GM06990 (cell line): ENCODE data around the gene RASA3.
A peak's percentile ranks its signal among the peaks of the same experiment; 100 is the strongest.

Experiments
- DNase-seq: peaks from one replicate; pipeline ENCODE4 v3.0.0-alpha.2; 2011; ENCODE audit not compliant: insufficient read length; ENCODE audit errors: extremely low read depth
- H3K27me3 ChIP-seq: replicated peaks from 2 replicates; pipeline ENCODE4 v1.6.0; 2011; ENCODE audit warnings: low read length; ENCODE audit not compliant: control insufficient read depth, insufficient read depth
- H3K36me3 ChIP-seq: 2 replicates; pipeline ENCODE4 v1.5.1; 2011; ENCODE audit warnings: low read length; ENCODE audit not compliant: control insufficient read depth, insufficient read depth
- H3K4me3 ChIP-seq: replicated peaks from 2 replicates; pipeline ENCODE4 v1.5.1; 2011; ENCODE audit warnings: low read depth, mild to moderate bottlenecking, control low read depth, low read length
- TF ChIP-seq, protein P1 (sequence below): IDR thresholded peaks from 2 replicates; pipeline ENCODE4 v1.5.1; 2011; ENCODE audit warnings: low read length, control low read depth, mild to moderate bottlenecking, inconsistent platforms; ENCODE audit not compliant: insufficient read depth, poor library complexity, severe bottlenecking

Gene RASA3

GRCh38 chr13:113948034-113948742, 184.2 kb downstream of the RASA3 start:
- DNase-seq = no peak
- Histone ChIP-seq H3K27me3 (no peaks in the 10 kb centered on the region; the same call in 1 of the 2 replicates), H3K36me3 (no peaks in the 10 kb centered on the region), H3K4me3 (no peak overlapping the region)
- TF ChIP-seq, protein P1, sequence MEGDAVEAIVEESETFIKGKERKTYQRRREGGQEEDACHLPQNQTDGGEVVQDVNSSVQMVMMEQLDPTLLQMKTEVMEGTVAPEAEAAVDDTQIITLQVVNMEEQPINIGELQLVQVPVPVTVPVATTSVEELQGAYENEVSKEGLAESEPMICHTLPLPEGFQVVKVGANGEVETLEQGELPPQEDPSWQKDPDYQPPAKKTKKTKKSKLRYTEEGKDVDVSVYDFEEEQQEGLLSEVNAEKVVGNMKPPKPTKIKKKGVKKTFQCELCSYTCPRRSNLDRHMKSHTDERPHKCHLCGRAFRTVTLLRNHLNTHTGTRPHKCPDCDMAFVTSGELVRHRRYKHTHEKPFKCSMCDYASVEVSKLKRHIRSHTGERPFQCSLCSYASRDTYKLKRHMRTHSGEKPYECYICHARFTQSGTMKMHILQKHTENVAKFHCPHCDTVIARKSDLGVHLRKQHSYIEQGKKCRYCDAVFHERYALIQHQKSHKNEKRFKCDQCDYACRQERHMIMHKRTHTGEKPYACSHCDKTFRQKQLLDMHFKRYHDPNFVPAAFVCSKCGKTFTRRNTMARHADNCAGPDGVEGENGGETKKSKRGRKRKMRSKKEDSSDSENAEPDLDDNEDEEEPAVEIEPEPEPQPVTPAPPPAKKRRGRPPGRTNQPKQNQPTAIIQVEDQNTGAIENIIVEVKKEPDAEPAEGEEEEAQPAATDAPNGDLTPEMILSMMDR = no peak

- H3K4me3 ChIP-seq = no peak overlapping the region
- TF ChIP-seq, protein P1 = peak; percentile 39
- no peak for DNase-seq
- no peaks in the 10 kb centered on the region; the same call in 1 of the 2 replicates for H3K27me3 ChIP-seq
- no peaks in the 10 kb centered on the region for H3K36me3 ChIP-seq
Measured at GRCh38 chr13:113947311-113948033, 185.0 kb downstream of the RASA3 start.

- no peak overlapping the region for H3K4me3 ChIP-seq
- no peak for DNase-seq
- no peaks in the 10 kb centered on the region for H3K36me3 ChIP-seq
- H3K27me3 ChIP-seq = no peaks in the 10 kb centered on the region; the same call in 1 of the 2 replicates
- TF ChIP-seq, protein P1 = no peak
Measured at GRCh38 chr13:113946409-113947181, 185.8 kb downstream of the RASA3 start.

DNA sequence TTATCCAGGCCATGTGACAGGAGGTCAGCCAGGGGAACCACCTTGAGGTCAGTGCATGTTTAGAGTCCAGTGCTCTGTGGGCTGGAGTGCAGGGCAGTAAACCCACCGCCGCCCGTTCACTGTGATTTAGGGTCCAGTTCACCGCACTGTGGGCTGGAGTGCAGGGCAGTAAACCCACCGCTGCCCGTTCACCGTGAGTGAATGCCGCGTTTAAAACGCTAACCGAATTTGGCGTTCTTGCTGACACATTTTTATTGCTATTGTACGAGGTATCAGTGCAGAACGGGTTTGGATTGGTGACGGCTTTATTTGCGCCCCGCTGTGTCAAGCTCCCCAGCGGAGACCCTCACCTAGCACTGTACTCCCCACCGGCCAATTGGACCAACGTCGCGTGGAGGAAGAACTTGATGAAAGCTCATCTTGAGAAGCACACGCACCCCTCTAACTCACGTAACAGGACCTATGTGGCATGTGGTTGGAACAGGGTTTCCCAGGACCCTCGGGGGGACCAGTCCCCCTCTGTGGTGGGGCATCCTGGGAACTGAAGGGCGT, 186.5 kb downstream of the RASA3 start:
- H3K27me3 ChIP-seq = no peaks in the 10 kb centered on the region; the same call in 1 of the 2 replicates
- TF ChIP-seq, protein P1 = no peak
- no peak overlapping the region for H3K4me3 ChIP-seq
- DNase-seq = no peak
- H3K36me3 ChIP-seq = no peaks in the 10 kb centered on the region

- Histone ChIP-seq H3K4me3 (no peak overlapping the region), H3K27me3 (no peaks in the 10 kb centered on the region; the same call in 1 of the 2 replicates), H3K36me3 (no peaks in the 10 kb centered on the region)
- DNase-seq = no peak
- TF ChIP-seq, protein P1 = no peak
Measured at GRCh38 chr13:113943821-113944565, 188.4 kb downstream of the RASA3 start.
